GM12892 (cell line): ENCODE results near the gene RTEL1. TPM values are rescaled to one million over a fixed set of nuclear protein-coding genes. Genes with fewer than 3 reads are reported as not detected.
"Not testable (repeated sequence)": the region's sequence is repeated elsewhere in the genome, so short reads cannot be mapped to it uniquely, and the experiment has no call there.

Experiments
- DNase-seq: peaks from one replicate; pipeline ENCODE4 v3.0.0; 2011; ENCODE audit not compliant: insufficient read length
- FAIRE-seq: peaks from 2 replicates; lab custom pipeline; 2011; peaks lifted over from hg19 to GRCh38; lab: Jason Lieb, UNC
- POLR2A ChIP-seq: IDR thresholded peaks from 2 replicates; pipeline ENCODE4 v1.6.1; 2011; ENCODE audit warnings: low read depth, low read length, control low read depth
- POLR2AphosphoS5 ChIP-seq: IDR thresholded peaks from 2 replicates; pipeline ENCODE4 v1.6.1; 2011; ENCODE audit warnings: low read depth, low read length, control low read depth
- TAF1 ChIP-seq: IDR thresholded peaks from 2 replicates; pipeline ENCODE4 v1.6.1; 2011; ENCODE audit warnings: low read depth, mild to moderate bottlenecking, control low read depth, low read length, borderline replicate concordance
- polyA plus RNA-seq: library from polyadenylated mRNA; unstranded; fragments of >200 nt; gene quantifications from one replicate; pipeline ENCODE4 v1.2.1, GENCODE V29; 2012; ENCODE audit warnings: missing spikeins, inconsistent platforms; ENCODE audit not compliant: missing spikeins

RTEL1 gene, protein sequence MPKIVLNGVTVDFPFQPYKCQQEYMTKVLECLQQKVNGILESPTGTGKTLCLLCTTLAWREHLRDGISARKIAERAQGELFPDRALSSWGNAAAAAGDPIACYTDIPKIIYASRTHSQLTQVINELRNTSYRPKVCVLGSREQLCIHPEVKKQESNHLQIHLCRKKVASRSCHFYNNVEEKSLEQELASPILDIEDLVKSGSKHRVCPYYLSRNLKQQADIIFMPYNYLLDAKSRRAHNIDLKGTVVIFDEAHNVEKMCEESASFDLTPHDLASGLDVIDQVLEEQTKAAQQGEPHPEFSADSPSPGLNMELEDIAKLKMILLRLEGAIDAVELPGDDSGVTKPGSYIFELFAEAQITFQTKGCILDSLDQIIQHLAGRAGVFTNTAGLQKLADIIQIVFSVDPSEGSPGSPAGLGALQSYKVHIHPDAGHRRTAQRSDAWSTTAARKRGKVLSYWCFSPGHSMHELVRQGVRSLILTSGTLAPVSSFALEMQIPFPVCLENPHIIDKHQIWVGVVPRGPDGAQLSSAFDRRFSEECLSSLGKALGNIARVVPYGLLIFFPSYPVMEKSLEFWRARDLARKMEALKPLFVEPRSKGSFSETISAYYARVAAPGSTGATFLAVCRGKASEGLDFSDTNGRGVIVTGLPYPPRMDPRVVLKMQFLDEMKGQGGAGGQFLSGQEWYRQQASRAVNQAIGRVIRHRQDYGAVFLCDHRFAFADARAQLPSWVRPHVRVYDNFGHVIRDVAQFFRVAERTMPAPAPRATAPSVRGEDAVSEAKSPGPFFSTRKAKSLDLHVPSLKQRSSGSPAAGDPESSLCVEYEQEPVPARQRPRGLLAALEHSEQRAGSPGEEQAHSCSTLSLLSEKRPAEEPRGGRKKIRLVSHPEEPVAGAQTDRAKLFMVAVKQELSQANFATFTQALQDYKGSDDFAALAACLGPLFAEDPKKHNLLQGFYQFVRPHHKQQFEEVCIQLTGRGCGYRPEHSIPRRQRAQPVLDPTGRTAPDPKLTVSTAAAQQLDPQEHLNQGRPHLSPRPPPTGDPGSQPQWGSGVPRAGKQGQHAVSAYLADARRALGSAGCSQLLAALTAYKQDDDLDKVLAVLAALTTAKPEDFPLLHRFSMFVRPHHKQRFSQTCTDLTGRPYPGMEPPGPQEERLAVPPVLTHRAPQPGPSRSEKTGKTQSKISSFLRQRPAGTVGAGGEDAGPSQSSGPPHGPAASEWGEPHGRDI (N-terminal part only)
- 10.9 TPM for polyA plus RNA-seq

- TF ChIP-seq TAF1 (peak; percentile 65), POLR2AphosphoS5 (0 out of 2 replicates have a peak, but pooled peaks have one; percentile 42), POLR2A (no peak)
- FAIRE-seq (peak; percentile 92), DNase-seq (peak; percentile 100)
Measured at GRCh38 chr20:63657937-63658748, at the start of gene RTEL1. Gene RTEL1 (plus strand): TSS chr20:63658312. CDS start chr20:63659403, 1,091 bp downstream.

- FAIRE-seq (no peak), DNase-seq (no peak)
- TF ChIP-seq POLR2AphosphoS5 (no peak), POLR2A (no peak), TAF1 (no peak)
Measured at GRCh38 chr20:63610581-63611435, 47.3 kb upstream of the RTEL1 start.

GRCh38 chr20:63611646-63612045 is 46.5 kb upstream of the RTEL1 start:
- DNase-seq (no peak), FAIRE-seq (no peak)
- TF ChIP-seq POLR2A (no peak), TAF1 (no peak), POLR2AphosphoS5 (no peak)

GRCh38 chr20:63612276-63612931 is 45.7 kb upstream of the RTEL1 start:
- DNase-seq, result no peak
- no peak for FAIRE-seq
- no peak for TF ChIP-seq TAF1
- no peak for TF ChIP-seq POLR2AphosphoS5
- no peak for TF ChIP-seq POLR2A

DNA sequence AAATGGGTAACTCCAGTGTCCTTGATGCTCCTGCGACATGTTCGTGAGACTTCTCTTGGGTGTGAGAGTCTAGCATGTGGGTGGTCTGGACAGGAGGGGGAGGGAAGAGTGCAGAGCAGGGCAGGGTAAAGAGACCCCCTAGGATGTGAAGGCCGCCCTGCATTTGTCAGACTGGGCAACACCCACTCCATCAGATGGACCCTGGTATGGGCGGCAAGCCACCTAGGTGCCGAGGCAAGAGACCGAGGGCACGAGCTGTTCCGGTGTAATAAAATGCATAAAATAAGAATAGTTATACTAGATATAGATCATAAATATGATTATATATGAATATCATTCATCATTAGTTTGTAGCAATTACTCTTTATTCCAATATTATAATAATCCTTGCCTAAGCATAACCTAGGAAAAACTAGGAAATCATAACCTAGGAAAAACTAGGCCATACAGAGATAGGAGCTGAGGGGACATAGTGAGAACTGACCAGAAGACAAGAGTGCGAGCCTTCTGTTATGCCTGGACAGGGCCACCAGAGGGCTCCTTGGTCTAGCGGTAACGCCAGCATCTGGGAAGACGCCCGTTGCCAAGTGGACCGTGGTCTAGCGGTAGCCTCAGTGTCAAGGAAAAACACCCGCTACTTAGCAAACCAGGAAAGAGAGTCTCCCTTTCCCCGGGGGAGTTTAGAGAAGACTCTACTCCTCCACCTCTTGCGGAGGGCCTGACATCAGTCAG is 44.1 kb upstream of the RTEL1 start:
- not testable (repeated sequence) for FAIRE-seq, DNase-seq

DNA sequence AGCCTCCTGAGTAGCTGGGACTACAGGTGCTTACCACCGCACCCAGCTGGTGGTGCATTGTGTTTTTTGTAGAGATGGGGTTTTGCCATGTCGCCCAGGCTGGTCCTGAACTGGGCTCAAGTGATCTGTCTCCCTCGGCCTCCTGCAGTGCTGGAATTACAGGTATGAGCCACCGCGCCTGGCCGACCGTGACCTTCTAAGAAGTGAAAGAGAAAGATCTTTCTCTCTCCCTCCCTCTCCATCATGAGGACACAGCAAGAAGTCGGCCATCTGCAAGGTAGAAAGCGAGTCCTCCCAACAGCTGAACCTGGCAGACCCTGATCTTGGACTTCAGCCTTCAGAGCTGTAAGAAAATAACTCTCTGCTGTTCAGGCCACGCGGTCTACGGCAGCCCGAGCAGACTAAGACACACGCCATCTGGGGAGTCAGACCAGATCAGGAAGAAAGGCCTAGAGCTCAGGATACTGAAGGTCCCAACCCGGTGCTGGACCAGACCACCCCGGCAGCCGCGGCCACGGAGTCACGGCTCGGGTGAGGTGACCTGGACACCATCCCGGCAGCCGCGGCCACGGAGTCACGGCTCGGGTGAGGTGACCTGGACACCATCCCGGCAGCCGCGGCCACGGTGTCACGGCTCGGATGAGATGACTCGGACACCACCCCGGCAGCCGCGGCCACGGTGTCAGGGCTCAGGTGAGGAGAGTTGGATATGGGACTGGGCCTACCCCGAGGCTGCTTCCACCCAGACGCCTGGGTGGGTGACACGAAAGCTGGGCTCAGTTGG is 40.8 kb upstream of the RTEL1 start:
- FAIRE-seq (no peak), DNase-seq (no peak)
- no peak for TF ChIP-seq POLR2A
- no peak for TF ChIP-seq POLR2AphosphoS5
- TF ChIP-seq TAF1, result no peak

DNA sequence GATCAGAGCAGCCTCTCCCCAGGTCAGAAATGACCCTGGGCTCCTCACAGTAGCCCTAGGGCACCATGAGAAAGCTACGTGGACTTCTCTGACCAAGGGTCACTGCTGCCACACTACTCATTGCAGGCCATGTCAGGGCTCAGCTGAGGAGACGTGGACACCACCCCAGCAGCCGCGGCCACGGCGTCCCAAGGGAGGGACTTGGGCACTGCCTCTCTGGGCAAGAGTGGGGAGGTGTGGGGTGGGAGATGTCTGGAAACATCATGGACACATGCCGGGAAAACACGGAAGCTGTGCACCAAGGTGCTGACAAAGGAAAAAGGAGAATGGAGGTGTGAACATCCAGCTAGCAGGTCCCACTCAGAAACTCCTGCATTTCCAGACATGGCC is 40.2 kb upstream of the RTEL1 start:
- DNase-seq, result no peak
- FAIRE-seq, result no peak
- TF ChIP-seq POLR2AphosphoS5 (no peak), TAF1 (no peak), POLR2A (no peak)

- TF ChIP-seq TAF1 (no peak), POLR2AphosphoS5 (no peak), POLR2A (no peak)
- FAIRE-seq, result no peak
- DNase-seq, result no peak
Measured at GRCh38 chr20:63618291-63618980, 39.7 kb upstream of the RTEL1 start.
